ENCODE data around the gene TMEM126A.

GRCh38 chr11:85628771-85629341, 18.9 kb upstream of the TMEM126A start:
- TF ChIP-seq, protein P1, sequence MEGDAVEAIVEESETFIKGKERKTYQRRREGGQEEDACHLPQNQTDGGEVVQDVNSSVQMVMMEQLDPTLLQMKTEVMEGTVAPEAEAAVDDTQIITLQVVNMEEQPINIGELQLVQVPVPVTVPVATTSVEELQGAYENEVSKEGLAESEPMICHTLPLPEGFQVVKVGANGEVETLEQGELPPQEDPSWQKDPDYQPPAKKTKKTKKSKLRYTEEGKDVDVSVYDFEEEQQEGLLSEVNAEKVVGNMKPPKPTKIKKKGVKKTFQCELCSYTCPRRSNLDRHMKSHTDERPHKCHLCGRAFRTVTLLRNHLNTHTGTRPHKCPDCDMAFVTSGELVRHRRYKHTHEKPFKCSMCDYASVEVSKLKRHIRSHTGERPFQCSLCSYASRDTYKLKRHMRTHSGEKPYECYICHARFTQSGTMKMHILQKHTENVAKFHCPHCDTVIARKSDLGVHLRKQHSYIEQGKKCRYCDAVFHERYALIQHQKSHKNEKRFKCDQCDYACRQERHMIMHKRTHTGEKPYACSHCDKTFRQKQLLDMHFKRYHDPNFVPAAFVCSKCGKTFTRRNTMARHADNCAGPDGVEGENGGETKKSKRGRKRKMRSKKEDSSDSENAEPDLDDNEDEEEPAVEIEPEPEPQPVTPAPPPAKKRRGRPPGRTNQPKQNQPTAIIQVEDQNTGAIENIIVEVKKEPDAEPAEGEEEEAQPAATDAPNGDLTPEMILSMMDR (IDR thresholded peaks at IDR 0.05): no peak
- TF ChIP-seq POLR2A (IDR thresholded peaks at IDR 0.05): no peak

Data from adrenal gland (tissue), 5 donors.